NCI-H1694 (cell line): ENCODE data around the gene RNASE4.

Experiments
- DNase-seq: peaks from one replicate; lab custom pipeline; 2025; lab: John Stamatoyannopoulos, UW

Gene RNASE4

GRCh38 chr14:20745571-20746358 is 61.4 kb downstream of the RNASE4 start, which contains the start of gene EDDM3A:
Gene EDDM3A (plus strand): TSS chr14:20745887. CDS start chr14:20747581, 1,694 bp downstream.
- DNase-seq: no peak

GRCh38 chr14:20746566-20746965 is 62.2 kb downstream of the RNASE4 start:
- no peak for DNase-seq

- no peak for DNase-seq
Observed at GRCh38 chr14:20748439-20748838, 64.1 kb downstream of the RNASE4 start.

- no peak for DNase-seq
Observed at GRCh38 chr14:20750194-20750593, 65.8 kb downstream of the RNASE4 start.
